OCI-LY1 (cell line): ENCODE data around the gene MARCHF10.

ENCODE experiments used
- H2AFZ ChIP-seq: fragments of 200-600 bp; sonication (generic), shearing (Covaris generic); 2 replicates; pipeline ENCODE4 v1.6.0; 2014; ENCODE audit warnings: antibody characterized with exemption, mild to moderate bottlenecking, low read length
- H3F3A ChIP-seq: fragments of 200-600 bp; sonication (generic), shearing (Covaris generic); 2 replicates; pipeline ENCODE4 v1.6.0; 2014; ENCODE audit warnings: mild to moderate bottlenecking, antibody characterized with exemption, low read length, moderate library complexity; ENCODE audit not compliant: insufficient read depth
- H3K27ac ChIP-seq: fragments of 200-600 bp; sonication (generic); 2 replicates; pipeline ENCODE4 v1.5.1; 2014; ENCODE audit warnings: low read length, mixed run types, mild to moderate bottlenecking, low read depth; ENCODE audit not compliant: poor library complexity, severe bottlenecking
- H3K27me3 ChIP-seq: fragments of 200-600 bp; sonication (generic); 2 replicates; pipeline ENCODE4 v1.6.0; 2014; ENCODE audit warnings: antibody characterized with exemption, mild to moderate bottlenecking, low read length, moderate library complexity; ENCODE audit not compliant: insufficient read depth
- H3K36me3 ChIP-seq: fragments of 200-600 bp; sonication (generic); 2 replicates; pipeline ENCODE4 v1.6.1; 2014; ENCODE audit warnings: mild to moderate bottlenecking, antibody characterized with exemption, low read length, moderate library complexity, mixed read lengths; ENCODE audit not compliant: insufficient read depth
- H3K4me1 ChIP-seq: fragments of 200-600 bp; sonication (generic); 2 replicates; pipeline ENCODE4 v1.5.1; 2014; ENCODE audit warnings: mild to moderate bottlenecking, low read length, moderate library complexity; ENCODE audit not compliant: insufficient read depth, severe bottlenecking
- H3K4me2 ChIP-seq: fragments of 200-600 bp; sonication (generic), shearing (Covaris generic); 2 replicates; pipeline ENCODE4 v1.6.1; 2014; ENCODE audit warnings: low read length
- H3K4me3 ChIP-seq: fragments of 200-600 bp; sonication (generic); 2 replicates; pipeline ENCODE4 v1.5.1; 2014; ENCODE audit warnings: low read length, low read depth, mild to moderate bottlenecking, mixed read lengths; ENCODE audit not compliant: poor library complexity, severe bottlenecking
- H3K79me2 ChIP-seq: fragments of 200-600 bp; shearing (Covaris generic); 2 replicates; pipeline ENCODE4 v1.6.1; 2016; ENCODE audit warnings: mixed run types, low read length, mixed read lengths; ENCODE audit not compliant: insufficient read depth
- H3K9ac ChIP-seq: fragments of 200-600 bp; sonication (generic), shearing (Covaris generic); 2 replicates; pipeline ENCODE4 v1.6.1; 2014; ENCODE audit warnings: mild to moderate bottlenecking, low read length, mixed read lengths
- H3K9me2 ChIP-seq: fragments of 200-600 bp; sonication (generic), shearing (Covaris generic); 2 replicates; pipeline ENCODE4 v1.6.1; 2014; ENCODE audit warnings: low read depth, mild to moderate bottlenecking, low read length, mixed read lengths
- H3K9me3 ChIP-seq: fragments of 200-600 bp; shearing (Covaris generic); 2 replicates; pipeline ENCODE4 v1.6.1; 2014; ENCODE audit warnings: low read length, mixed read lengths
- H4K20me1 ChIP-seq: fragments of 200-600 bp; sonication (generic), shearing (Covaris generic); 2 replicates; pipeline ENCODE4 v1.6.0; 2016; ENCODE audit warnings: mild to moderate bottlenecking, low read length; ENCODE audit not compliant: insufficient read depth
- CTCF ChIP-seq: fragments of 200-600 bp; sonication (generic), shearing (Covaris generic); IDR thresholded peaks from 2 replicates; pipeline ENCODE4 v1.5.1; 2017; ENCODE audit warnings: mild to moderate bottlenecking, antibody characterized with exemption, low read length, moderate library complexity, mixed read lengths
- EZH2 ChIP-seq: fragments of 200-600 bp; sonication (generic), shearing (Covaris generic); IDR thresholded peaks from 2 replicates; pipeline ENCODE4 v1.8.0; 2017; ENCODE audit warnings: borderline replicate concordance, mixed run types, mild to moderate bottlenecking, antibody characterized with exemption, low read length, moderate library complexity, mixed read lengths

Gene MARCHF10

DNA sequence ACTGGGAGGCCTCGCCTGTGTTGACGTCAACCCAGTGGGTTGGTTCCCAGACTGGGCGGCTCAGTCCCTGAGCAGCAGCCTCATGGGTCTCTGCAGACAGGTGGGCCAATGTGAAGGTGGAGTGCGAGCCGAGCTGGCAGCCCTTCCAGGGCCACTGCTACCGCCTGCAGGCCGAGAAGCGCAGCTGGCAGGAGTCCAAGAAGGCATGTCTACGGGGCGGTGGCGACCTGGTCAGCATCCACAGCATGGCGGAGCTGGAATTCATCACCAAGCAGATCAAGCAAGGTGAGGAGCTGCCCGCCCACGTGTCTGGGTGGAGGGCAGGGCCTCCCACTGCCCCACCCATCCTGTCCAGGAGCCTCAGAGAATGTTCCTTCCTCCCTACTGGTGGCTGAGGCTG is 136.6 kb downstream of the MARCHF10 start:
- no peaks in the 10 kb centered on the region for H3K36me3 ChIP-seq
- H4K20me1 ChIP-seq, result no peaks in the 10 kb centered on the region
- 0 out of 2 replicates have a peak, but pooled peaks cover 6% of the 10 kb centered on the region for H3K27me3 ChIP-seq
- no peaks in the 10 kb centered on the region for H3K9me2 ChIP-seq
- no peak overlapping the region for H3K9ac ChIP-seq
- H3K79me2 ChIP-seq, result no peaks in the 10 kb centered on the region
- no peak overlapping the region for H3K27ac ChIP-seq
- no peak; the same call in 1 of the 2 replicates for TF ChIP-seq CTCF
- TF ChIP-seq EZH2, result no peak
- peak overlapping the region; percentile 7; the same call in 1 of the 2 replicates for H3K4me2 ChIP-seq
- no peaks in the 10 kb centered on the region for H3K9me3 ChIP-seq
- H3K4me3 ChIP-seq, result no peak overlapping the region
- H3F3A ChIP-seq, result no peaks in the 10 kb centered on the region
- H2AFZ ChIP-seq, result no peak overlapping the region
- peaks cover 17% of the 10 kb centered on the region for H3K4me1 ChIP-seq

DNA sequence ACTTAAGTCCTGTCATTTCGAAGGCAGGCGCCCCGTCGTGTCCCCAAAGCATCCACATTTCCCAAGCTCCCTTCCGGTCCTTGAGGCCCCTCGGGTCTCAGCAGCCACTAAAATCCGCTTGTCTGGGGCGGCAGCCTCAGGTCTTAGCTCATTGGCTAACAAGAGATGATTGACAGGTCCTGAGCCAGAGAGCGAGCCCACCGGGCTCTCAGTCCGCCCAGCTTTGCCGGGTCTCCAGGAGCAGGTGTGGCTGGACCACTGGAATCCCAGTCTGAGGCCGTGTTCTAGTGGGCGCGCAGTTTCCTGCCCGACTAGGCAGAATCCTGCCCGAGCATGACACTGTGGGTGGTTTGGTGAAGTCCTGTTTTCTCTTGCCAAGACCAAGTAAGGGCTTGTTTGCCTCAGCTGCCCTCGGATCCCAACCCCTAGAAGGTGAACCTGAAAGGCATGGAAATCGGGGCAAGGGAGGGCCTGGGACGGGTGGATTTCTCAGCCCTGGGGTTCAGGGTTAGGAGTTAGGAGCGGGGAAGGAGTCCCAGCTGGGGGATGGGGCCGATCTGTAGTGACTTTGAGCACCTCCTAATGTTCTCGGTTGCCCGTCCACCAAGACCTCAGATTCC is 137.8 kb downstream of the MARCHF10 start:
- Histone ChIP-seq H3K9ac (peak overlapping the region; percentile 20; the same call in 1 of the 2 replicates), H4K20me1 (no peaks in the 10 kb centered on the region), H3K27ac (no peak overlapping the region), H3F3A (no peaks in the 10 kb centered on the region), H2AFZ (no peak overlapping the region), H3K9me3 (no peaks in the 10 kb centered on the region), H3K9me2 (no peaks in the 10 kb centered on the region), H3K4me1 (peaks cover 17% of the 10 kb centered on the region), H3K27me3 (0 out of 2 replicates have a peak, but pooled peaks cover 2% of the 10 kb centered on the region), H3K4me2 (peak overlapping the region; percentile 47), H3K79me2 (no peaks in the 10 kb centered on the region), H3K4me3 (peak overlapping the region; percentile 38), H3K36me3 (no peaks in the 10 kb centered on the region)
- TF ChIP-seq CTCF, result no peak
- no peak for TF ChIP-seq EZH2

GRCh38 chr17:62668091-62668804 is 139.9 kb downstream of the MARCHF10 start:
- TF ChIP-seq CTCF, result no peak
- TF ChIP-seq EZH2, result no peak
- H3K79me2 ChIP-seq, result no peaks in the 10 kb centered on the region
- H3K4me2 ChIP-seq, result no peak overlapping the region
- no peak overlapping the region for H3K9ac ChIP-seq
- no peak overlapping the region for H3K4me3 ChIP-seq
- no peaks in the 10 kb centered on the region for H3K9me2 ChIP-seq
- H3K4me1 ChIP-seq, result peaks cover 17% of the 10 kb centered on the region
- no peak overlapping the region for H2AFZ ChIP-seq
- H4K20me1 ChIP-seq, result no peaks in the 10 kb centered on the region
- no peaks in the 10 kb centered on the region for H3K36me3 ChIP-seq
- no peaks in the 10 kb centered on the region for H3K27me3 ChIP-seq
- H3K9me3 ChIP-seq, result no peaks in the 10 kb centered on the region
- H3K27ac ChIP-seq, result no peak overlapping the region
- no peaks in the 10 kb centered on the region for H3F3A ChIP-seq
